Breast epithelium (tissue), 3 donors: ENCODE results near the gene SOX30.

ENCODE experiments used
- POLR2AphosphoS5 ChIP-seq, 3 donors: sonication (generic); formaldehyde crosslinking; IDR thresholded peaks; one replicate each; pipeline ENCODE4 v1.6.1; 2017; ENCODE audit warnings: antibody characterized with exemption in 3 of 3
- TF ChIP-seq, protein P1 (sequence below), 3 donors: fragments of 450-650 bp; IDR thresholded peaks; one replicate each; pipeline ENCODE4 v1.5.1; 2016 to 2017; ENCODE audit warnings: antibody characterized with exemption in 3 of 3, mild to moderate bottlenecking in 3 of 3, moderate library complexity in 3 of 3

DNA sequence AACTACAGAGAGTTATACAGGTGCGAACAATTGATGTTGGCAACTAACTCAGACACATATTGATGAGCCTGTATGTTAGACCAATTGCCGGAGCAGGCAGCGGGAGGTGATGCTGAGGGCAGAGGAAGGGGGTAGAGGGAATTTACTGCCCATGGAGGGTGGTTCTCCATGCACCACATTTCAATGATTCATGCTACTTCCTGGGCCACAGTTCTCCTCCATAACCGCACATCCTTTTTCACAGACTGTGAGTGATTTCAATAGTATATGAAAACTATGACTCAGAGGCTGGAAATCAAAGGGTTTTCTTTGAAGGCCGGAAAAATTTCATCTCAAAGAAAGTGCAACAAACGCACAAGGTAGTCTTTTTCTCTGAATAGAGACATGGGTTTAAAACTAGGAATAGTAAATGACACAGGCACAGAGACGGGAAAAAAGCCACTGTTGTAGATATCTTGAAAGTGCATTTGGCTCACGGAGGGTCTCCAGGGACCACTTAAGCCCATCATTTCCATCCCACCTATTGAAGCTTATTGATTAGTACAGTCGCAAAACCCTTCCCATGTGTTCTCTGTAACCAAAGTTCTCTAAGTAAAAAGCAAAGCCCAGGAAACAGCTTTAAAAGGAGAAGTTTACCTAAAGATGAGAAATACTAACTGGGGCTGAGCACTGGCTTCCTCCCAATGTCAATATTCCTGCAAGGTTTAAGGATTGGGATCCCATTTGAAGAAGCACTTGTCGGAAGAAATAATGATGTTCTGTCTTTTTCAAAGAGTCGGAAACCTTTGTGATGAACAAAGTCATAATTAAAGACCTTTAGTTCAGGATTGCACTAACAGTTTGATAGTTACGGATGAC, 48.7 kb downstream of the SOX30 start:
- TF ChIP-seq, protein P1, sequence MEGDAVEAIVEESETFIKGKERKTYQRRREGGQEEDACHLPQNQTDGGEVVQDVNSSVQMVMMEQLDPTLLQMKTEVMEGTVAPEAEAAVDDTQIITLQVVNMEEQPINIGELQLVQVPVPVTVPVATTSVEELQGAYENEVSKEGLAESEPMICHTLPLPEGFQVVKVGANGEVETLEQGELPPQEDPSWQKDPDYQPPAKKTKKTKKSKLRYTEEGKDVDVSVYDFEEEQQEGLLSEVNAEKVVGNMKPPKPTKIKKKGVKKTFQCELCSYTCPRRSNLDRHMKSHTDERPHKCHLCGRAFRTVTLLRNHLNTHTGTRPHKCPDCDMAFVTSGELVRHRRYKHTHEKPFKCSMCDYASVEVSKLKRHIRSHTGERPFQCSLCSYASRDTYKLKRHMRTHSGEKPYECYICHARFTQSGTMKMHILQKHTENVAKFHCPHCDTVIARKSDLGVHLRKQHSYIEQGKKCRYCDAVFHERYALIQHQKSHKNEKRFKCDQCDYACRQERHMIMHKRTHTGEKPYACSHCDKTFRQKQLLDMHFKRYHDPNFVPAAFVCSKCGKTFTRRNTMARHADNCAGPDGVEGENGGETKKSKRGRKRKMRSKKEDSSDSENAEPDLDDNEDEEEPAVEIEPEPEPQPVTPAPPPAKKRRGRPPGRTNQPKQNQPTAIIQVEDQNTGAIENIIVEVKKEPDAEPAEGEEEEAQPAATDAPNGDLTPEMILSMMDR (IDR thresholded peaks at IDR 0.05): no peak
- TF ChIP-seq POLR2AphosphoS5 (IDR thresholded peaks at IDR 0.05): no peak
